Hepatic stellate cell (primary cell): Measurements from ENCODE around the gene PCDHGC4.

ENCODE experiments used
- DNase-seq: peaks from one replicate; pipeline ENCODE4 v3.0.0; 2011; ENCODE audit warnings: low spot score

PCDHGC4 gene

GRCh38 chr5:141484641-141485311, at the start of gene PCDHGC4:
TSS of gene PCDHGC4 (plus strand) at chr5:141485030. CDS start at chr5:141485174, 144 bp downstream.
- DNase-seq, result no peak

- DNase-seq, result no peak
These were observed 47.6 kb upstream of the PCDHGC4 start for GRCh38 chr5:141437221-141437620.

DNA sequence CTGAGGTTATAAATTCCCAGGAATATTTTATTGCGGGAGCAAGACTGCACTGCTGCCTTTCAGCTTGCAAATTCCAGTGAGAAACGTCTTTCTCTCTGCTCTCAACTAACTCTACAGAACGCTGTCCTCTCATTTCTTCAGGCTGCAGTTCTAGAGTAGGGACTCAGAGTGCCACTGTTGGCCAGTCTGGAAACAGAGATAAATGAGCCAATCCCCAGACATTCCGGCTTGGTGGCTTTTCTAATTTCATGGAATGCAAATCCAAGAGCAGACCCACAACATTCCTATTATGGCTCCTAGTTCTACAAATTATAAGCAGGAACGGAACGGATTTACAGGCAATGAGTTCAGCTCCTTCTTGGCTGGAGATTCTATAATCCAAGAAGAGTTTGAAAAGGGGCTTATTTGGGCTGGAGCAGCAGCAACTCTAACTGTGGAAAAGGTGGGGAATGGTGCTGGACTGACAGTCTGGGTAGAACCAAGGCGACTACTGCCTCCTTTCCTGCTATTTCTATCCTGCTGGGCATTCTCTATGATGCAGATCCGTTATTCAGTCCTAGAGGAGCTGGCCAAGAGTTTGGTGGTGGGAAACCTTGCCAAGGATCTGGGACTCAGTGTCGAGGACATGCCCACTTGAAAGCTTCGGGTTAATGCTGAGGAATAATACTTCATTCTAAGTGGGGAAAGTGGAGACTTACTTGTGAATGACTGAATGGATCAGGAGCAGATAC, 45.3 kb upstream of the PCDHGC4 start:
- DNase-seq, result no peak

DNA sequence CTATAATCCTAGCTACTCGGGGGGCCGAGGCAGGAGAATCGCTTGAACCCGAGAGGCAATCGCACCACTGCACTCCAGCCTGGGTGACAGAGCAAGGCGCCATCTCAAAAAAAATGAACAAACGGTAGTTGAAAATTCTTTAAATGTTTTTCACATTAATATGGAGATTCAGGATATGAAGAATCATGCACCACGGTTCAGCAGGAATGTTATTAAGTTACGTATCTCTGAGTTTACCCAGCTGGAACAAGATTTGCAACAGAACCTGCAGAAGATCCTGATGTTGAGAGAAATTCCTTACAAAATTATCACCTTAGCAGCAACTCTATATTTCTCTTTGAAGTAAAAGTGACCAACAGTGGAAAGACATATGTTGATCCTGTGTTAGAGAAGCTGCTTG, 44.5 kb upstream of the PCDHGC4 start:
- no peak for DNase-seq

DNA sequence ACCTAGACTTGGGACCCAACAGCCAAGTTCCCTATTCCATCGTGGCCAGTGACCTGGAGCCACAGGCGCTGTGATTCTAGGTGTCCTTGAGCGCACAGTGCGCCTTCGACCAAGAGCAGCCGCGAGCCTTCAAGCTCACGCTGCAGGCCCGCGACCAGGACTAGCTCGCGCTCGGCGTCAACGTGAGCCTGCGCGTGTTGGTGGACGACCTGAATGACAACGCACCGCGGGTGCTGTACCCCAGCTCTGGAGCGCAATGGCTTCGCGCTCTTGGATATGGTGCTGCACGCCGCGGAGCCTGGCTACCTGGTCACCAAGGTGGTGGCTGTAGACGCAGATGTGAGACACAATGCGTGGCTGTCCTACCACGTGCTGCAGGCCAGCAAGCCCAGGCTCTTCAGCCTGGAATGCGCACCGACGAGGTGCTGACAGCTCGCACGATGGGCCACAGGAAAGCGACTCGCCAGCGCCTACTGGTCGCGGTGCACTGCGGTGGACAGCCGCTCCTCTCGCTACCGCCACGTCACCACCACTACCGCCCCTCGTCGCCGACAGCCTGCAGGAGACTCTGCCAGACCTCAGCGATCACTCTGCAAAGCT, 43.2 kb upstream of the PCDHGC4 start:
- DNase-seq, result no peak

- no peak for DNase-seq
These were observed 19.5 kb upstream of the PCDHGC4 start for GRCh38 chr5:141465351-141465750.

DNA sequence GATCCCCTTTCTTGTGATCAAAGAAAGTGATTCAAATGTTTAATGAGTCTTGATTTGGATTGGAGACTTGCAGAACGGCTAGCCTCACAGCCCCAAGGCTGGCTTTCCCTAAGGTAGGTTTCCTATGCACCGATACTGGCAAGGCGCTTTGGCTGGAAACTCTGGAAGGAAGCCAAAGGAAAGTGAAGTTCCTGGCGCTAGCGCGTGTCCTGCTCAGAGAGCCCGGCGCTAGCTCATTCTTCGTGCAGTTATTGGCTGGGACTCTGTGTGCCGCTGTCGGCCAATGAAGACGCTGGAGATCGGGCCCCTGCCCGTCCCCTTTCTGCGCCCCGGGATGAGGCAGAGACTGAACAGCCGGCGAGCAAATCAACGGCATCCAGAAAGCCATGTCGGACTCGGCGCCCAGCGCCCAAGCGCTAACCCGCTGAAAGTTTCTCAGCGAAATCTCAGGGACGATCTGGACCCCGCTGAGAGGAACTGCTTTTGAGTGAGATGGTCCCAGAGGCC, 9.2 kb upstream of the PCDHGC4 start, which contains the start of gene PCDHGC3:
TSS of gene PCDHGC3 (plus strand) at position 342 of the 507 bp plus-strand sequence. CDS start at position 493, 151 bp downstream.
- peak; percentile 98 for DNase-seq

DNA sequence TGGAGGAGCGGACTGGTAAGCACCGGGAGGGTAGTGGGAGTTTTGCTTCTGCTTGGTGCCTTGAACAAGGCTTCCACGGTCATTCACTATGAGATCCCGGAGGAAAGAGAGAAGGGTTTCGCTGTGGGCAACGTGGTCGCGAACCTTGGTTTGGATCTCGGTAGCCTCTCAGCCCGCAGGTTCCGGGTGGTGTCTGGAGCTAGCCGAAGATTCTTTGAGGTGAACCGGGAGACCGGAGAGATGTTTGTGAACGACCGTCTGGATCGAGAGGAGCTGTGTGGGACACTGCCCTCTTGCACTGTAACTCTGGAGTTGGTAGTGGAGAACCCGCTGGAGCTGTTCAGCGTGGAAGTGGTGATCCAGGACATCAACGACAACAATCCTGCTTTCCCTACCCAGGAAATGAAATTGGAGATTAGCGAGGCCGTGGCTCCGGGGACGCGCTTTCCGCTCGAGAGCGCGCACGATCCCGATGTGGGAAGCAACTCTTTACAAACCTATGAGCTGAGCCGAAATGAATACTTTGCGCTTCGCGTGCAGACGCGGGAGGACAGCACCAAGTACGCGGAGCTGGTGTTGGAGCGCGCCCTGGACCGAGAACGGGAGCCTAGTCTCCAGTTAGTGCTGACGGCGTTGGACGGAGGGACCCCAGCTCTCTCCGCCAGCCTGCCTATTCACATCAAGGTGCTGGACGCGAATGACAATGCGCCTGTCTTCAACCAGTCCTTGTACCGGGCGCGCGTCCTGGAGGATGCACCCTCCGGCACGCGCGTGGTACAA, 8.5 kb upstream of the PCDHGC4 start:
- DNase-seq, result peak; percentile 75

GRCh38 chr5:141477044-141477575, 7.7 kb upstream of the PCDHGC4 start:
- DNase-seq, result no peak

DNA sequence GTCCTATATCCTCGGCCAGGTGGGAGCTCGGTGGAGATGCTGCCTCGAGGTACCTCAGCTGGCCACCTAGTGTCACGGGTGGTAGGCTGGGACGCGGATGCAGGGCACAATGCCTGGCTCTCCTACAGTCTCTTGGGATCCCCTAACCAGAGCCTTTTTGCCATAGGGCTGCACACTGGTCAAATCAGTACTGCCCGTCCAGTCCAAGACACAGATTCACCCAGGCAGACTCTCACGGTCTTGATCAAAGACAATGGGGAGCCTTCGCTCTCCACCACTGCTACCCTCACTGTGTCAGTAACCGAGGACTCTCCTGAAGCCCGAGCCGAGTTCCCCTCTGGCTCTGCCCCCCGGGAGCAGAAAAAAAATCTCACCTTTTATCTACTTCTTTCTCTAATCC, 7.0 kb upstream of the PCDHGC4 start:
- DNase-seq, result no peak

- no peak for DNase-seq
These were observed 6.4 kb upstream of the PCDHGC4 start for GRCh38 chr5:141478321-141478945.

GRCh38 chr5:141479776-141480175, 5.1 kb upstream of the PCDHGC4 start:
- no peak for DNase-seq

DNA sequence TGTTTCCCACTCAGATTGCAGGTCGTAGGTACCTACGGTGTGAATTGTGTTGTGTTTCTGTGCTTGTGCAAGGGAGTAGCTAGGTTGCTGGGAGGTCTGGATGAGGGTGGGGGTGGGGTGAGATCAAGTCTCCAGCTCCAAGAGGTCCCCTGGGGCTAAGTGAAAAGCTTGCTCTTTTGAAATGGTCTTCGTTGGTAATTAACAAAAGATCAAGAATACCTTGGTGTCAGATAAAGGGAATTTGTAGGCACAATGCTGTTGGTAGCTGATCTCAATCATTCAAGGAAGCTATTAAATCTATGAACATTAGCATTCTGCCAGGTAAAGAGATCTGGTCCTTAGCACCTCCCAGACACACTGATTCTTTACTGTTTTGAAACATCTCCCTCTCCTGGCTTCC, 928 bp upstream of the PCDHGC4 start:
- no peak for DNase-seq

DNA sequence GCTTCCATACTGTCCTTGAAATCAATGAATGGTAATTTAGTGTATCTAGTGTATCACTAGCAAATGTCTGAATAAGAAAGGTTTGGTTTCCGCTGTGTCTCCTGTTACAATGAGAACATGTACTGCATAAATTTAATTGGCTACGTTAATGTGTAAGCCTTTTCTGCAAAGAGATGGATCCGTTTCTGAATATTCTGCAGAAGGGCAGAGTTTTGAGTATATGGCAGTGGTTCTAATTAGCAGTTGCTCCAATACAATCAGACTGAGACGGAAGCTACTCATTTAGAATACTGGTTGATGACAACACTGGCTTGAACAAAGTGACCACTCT, 555 bp upstream of the PCDHGC4 start:
- no peak for DNase-seq

GRCh38 chr5:141485321-141486055, 658 bp downstream of the PCDHGC4 start:
- DNase-seq, result no peak

DNA sequence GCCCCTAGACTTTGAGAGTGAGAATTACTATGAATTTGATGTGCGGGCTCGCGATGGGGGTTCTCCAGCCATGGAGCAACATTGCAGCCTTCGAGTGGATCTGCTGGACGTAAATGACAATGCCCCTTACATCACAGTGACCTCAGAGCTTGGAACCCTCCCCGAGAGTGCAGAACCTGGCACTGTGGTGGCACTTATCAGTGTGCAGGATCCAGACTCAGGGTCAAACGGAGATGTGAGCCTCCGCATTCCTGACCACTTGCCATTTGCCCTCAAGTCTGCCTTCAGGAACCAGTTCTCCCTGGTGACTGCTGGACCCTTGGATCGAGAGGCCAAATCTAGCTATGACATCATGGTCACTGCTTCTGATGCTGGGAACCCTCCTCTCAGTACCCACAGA, 1.3 kb downstream of the PCDHGC4 start:
- no peak for DNase-seq

DNA sequence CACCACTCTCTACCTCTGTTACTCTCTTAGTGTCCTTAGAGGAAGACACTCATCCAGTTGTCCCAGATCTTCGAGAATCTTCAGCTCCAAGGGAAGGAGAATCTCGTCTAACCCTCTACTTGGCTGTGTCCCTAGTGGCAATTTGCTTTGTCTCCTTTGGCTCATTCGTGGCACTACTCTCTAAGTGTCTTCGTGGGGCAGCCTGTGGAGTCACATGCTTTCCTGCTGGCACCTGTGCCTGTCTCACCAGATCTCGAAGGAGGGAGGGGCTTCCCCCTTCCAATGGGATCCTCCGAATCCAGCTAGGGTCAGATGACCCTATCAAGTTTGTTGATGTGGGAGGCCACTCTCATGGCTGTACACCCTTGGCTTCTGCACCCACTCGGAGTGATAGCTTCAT, 2.3 kb downstream of the PCDHGC4 start:
- no peak for DNase-seq

- peak; percentile 79 for DNase-seq
These were observed 4.0 kb downstream of the PCDHGC4 start, which contains the start of gene PCDHGC5 for GRCh38 chr5:141488591-141489561. TSS of gene PCDHGC5 (plus strand) at chr5:141489081. CDS start at chr5:141489241, 160 bp downstream.

DNA sequence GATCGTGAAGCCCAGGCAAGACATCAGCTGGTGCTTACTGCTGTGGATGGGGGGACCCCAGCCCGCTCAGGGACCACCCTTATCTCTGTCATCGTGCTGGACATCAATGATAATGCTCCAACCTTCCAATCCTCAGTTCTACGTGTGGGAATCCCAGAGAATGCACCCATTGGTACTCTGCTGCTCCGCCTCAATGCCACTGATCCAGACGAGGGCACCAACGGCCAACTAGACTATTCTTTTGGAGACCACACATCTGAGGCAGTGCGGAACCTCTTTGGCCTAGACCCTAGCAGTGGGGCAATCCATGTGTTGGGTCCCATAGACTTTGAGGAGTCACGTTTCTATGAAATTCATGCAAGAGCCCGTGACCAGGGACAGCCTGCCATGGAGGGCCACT, 5.0 kb downstream of the PCDHGC4 start:
- DNase-seq, result no peak

GRCh38 chr5:141490271-141490670, 5.4 kb downstream of the PCDHGC4 start:
- DNase-seq, result no peak
